GM19372 (cell line): Measurements from ENCODE around the gene UNC45A.

Experiments used
- ATAC-seq: cut with Tn5 transposase; IDR thresholded peaks from one replicate; pipeline ENCODE4 v1.9.1; 2021; ENCODE audit warnings: mild to moderate bottlenecking, low read depth, moderate library complexity; ENCODE audit not compliant: unreplicated experiment

UNC45A gene, protein sequence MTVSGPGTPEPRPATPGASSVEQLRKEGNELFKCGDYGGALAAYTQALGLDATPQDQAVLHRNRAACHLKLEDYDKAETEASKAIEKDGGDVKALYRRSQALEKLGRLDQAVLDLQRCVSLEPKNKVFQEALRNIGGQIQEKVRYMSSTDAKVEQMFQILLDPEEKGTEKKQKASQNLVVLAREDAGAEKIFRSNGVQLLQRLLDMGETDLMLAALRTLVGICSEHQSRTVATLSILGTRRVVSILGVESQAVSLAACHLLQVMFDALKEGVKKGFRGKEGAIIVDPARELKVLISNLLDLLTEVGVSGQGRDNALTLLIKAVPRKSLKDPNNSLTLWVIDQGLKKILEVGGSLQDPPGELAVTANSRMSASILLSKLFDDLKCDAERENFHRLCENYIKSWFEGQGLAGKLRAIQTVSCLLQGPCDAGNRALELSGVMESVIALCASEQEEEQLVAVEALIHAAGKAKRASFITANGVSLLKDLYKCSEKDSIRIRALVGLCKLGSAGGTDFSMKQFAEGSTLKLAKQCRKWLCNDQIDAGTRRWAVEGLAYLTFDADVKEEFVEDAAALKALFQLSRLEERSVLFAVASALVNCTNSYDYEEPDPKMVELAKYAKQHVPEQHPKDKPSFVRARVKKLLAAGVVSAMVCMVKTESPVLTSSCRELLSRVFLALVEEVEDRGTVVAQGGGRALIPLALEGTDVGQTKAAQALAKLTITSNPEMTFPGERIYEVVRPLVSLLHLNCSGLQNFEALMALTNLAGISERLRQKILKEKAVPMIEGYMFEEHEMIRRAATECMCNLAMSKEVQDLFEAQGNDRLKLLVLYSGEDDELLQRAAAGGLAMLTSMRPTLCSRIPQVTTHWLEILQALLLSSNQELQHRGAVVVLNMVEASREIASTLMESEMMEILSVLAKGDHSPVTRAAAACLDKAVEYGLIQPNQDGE

DNA sequence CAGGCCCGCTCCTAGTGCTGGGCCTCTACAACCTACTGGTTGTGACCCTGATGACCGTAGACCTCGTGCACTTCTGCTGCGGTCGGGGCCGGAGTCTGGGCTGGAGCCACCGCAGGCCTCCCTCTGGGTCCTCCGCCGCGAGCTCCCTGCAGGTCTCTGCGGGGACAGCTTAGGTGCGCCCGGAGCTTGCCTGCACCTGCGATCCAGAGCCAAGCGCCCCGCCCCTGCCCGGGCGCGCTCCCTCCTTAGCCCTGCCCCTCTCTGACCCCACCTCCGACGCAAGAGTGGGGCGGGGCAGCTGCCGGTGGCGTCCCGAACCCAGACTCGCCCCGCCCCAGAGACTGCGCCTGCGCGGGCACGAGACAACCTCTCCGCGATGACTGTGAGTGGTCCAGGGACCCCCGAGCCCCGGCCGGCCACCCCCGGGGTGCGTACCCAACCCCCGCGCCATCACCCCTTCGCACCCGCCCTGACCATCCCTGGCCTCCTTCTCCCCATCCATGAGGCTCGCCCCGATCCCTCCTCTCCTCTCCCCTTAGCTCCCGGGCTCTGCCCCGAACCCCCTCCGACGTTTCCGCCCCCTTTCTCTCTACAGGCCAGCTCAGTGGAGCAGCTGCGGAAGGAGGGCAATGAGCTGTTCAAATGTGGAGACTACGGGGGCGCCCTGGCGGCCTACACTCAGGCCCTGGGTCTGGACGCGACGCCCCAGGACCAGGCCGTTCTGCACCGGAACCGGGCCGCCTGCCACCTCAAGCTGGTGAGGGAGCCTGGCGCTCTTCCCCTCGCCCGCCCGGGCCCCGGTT lies at the start of gene UNC45A:
UNC45A (plus strand) TSS at position 337 of the 803 bp plus-strand sequence; CDS start at position 377, 40 bp downstream.
- peak; percentile 56 for ATAC-seq

DNA sequence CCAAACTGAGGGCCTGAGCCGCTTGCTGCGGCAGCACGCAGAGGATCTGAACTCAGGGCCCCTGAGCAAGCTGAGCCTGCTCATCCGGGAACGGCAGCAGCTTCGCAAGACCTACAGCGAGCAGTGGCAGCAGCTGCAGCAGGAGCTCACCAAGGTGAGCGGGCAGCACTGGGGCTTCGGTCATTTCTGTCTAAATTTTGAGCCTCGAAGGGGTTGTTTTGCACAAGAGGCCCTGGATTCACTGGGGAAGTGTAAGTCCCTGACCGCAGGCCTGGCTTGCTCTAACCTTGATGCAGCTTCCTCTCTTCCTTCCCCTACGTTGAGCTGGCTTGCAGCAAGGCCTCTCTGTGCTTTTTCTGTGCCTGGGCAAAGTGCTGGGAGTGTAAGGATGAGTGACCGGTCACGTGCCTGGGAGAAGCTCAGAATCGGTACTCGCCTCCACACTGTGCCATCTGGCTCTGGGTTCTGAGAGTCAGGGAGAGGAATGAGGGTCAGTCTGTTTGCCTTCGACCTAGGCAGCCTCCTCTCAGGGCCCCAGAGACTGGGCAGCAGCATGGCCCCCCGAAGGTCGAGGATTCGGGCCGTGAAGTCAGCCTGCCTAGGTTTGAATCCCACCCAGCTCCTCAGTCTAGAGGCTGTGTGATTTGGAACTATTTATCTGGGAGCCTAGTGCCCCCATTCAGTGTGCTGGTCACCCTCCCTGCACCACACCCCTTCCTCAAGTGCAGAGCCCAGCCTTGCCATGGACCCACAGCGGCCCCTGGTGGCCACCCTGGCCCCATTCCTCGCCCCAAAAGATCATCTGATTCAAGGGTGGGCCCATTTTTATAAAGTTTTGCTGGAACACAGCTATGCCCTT lies 49.4 kb upstream of the UNC45A start:
- ATAC-seq, result peak; percentile 66

DNA sequence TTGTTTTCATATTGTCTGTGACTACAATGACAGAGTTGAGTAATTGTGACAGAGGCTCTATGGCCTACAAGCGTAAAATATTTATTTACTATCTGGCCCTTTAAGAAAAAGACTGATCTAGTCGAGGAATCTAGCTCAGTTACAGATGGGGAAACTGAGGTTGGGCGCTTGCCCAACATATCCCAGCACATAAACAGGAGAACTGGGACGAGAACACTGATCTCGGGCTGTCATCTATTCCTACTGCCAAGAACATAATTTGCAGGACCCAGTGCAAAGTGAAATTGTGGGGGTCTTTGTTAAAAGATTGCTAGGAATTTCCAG lies 48.8 kb upstream of the UNC45A start:
- no peak for ATAC-seq

DNA sequence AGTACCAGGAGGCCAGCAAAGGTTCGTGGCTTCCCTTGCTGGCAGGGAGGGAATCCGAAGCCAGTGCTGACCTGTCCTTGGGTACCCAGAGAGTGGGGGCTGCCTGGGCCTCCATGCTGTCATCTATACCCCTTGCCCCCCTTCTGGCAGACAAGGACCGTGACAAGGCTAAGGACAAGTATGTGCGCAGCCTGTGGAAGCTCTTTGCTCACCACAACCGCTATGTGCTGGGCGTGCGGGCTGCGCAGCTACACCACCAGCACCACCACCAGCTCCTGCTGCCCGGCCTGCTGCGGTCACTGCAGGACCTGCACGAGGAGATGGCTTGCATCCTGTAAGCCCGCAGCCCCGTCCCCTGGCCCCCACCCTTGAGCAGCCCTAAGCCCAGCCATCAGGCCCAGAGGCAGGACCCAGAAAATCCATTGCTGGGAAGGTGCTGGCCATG lies 48.0 kb upstream of the UNC45A start:
- ATAC-seq, result no peak

DNA sequence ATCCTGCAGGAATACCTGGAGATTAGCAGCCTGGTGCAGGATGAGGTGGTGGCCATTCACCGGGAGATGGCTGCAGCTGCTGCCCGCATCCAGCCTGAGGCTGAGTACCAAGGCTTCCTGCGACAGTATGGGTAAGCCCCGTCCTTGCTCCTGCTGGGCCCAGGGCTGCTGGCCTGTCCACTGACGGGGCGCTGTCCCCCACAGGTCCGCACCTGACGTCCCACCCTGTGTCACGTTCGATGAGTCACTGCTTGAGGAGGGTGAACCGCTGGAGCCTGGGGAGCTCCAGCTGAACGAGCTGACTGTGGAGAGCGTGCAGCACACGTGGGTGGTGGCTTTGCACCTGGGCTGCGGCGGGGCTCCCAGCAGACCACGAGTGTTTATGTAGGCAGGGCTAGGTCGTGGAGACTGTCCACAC lies 45.8 kb upstream of the UNC45A start:
- no peak for ATAC-seq

DNA sequence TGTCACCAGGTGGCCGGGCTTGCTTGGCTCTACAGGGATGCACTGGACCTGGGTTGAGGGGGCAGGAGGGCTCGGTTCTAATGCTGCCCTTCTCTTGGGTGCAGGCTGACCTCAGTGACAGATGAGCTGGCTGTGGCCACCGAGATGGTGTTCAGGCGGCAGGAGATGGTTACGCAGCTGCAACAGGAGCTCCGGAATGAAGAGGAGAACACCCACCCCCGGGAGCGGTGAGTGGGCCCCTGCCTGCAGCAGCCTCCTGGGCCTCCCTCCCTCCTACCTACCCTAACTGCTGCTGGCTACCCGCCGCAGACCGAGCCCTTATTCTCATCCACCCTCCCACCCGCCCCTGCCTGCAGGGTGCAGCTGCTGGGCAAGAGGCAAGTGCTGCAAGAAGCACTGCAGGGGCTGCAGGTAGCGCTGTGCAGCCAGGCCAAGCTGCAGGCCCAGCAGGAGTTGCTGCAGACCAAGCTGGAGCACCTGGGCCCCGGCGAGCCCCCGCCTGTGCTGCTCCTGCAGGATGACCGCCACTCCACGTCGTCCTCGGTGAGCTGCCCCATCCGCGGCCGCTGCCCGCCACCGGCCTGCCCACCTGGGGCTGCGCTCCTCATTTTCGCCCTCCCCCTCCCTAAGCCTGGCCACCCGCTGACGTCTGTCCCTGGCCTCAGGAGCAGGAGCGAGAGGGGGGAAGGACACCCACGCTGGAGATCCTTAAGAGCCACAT lies 45.2 kb upstream of the UNC45A start:
- ATAC-seq, result no peak

DNA sequence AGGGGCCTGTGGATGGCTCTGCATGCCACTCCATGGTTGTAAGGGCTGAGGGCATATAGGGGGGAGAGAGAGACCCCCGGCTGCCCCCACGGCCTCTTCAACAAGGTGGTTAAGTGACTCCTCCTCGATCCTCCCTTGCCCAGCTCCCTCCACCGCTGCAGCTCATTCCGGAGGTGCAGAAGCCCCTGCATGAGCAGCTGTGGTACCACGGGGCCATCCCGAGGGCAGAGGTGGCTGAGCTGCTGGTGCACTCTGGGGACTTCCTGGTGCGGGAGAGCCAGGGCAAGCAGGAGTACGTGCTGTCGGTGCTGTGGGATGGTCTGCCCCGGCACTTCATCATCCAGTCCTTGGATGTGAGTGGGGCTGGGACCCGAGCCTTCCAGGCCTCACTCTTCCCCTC lies 44.2 kb upstream of the UNC45A start:
- no peak for ATAC-seq

DNA sequence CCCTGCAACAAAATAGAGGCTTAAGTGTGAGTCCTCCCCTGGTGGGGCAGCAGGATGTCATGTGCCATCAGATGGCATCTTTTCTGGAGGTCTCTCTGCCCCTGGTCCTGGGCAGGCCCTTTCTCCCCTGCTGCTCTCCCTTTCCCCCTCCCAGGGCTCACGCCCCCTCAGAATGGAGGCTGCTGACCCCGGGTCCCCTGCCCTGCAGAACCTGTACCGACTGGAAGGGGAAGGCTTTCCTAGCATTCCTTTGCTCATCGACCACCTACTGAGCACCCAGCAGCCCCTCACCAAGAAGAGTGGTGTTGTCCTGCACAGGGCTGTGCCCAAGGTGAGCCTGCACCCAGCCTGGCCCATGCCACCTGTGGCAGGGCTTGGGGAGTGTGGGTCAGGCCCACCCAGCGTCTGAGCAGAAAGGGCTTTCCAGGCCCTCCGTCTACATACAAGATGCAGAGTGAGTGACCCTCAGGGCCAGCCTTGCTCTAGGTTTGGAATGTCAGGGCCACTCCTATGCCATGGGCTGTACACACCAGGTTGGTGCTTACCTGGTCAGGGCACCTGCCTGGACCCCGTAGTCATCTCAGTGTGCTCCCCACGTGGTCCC lies 43.6 kb upstream of the UNC45A start:
- ATAC-seq, result no peak

DNA sequence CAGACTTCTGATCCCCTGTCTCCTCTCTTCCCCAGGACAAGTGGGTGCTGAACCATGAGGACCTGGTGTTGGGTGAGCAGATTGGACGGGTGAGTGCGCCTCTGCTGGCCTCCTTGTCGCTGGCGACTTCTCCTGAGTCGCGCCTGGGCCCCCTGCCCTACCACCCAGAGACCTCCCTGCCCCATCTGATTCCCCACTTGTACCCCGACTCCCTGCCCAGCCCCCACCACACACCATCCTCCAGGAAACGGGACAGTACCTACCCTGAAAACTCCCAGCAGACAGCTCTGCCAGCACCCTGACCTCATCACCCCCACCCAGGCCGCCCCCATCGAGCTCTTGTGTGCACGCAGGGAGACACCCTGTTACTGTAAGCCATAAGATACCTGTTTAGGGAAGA lies 43.1 kb upstream of the UNC45A start:
- no peak for ATAC-seq

DNA sequence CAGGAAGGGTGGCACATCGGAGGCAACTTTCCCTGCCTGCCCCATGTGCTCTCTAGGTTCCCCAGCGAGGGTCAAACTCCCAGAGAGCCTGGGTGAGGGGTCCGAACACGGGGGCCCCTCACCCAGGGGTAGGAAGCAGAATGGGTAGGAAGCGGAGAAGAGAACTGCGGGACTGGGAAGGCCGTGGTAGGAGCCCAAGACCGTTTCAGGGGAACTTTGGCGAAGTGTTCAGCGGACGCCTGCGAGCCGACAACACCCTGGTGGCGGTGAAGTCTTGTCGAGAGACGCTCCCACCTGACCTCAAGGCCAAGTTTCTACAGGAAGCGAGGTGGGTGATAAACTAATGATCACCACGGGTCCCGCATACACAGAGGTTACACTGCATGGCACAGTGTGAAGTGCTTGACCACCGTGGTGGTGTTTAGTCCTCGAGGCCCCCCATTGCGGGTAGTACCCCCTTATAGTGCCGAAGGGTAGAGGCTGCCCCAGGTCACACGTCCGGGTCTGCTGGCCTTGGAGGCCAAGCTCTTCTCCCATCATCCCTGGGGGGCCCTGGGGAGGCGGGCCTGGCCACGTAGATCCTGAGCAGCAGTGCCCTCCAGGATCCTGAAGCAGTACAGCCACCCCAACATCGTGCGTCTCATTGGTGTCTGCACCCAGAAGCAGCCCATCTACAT lies 42.4 kb upstream of the UNC45A start:
- ATAC-seq, result no peak

DNA sequence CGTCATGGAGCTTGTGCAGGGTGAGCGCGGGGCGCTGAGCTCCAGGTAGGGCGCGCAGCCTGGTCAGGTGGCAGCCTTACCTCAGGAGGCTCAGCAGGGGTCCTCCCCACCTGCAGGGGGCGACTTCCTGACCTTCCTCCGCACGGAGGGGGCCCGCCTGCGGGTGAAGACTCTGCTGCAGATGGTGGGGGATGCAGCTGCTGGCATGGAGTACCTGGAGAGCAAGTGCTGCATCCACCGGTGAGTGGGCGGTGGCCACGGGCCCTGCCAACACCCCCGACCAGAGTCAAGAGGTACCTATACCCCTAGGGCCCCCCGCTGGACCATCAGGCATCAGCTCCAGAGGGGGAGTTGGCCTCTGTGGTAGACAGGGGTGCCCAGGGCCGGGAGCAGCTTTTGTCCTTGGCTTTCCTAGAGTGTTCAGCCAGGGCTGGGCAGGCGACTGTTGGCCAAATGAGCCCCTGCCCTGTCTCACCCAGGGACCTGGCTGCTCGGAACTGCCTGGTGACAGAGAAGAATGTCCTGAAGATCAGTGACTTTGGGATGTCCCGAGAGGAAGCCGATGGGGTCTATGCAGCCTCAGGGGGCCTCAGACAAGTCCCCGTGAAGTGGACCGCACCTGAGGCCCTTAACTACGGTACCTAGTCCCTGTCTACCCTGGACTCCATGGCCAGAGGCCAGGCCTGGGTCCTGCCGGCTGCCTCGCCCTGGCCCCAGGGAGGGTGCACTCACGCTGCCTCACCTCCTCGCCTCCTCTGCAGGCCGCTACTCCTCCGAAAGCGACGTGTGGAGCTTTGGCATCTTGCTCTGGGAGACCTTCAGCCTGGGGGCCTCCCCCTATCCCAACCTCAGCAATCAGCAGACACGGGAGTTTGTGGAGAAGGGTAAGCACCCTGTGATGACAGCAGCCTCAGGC lies 41.7 kb upstream of the UNC45A start:
- ATAC-seq, result no peak

DNA sequence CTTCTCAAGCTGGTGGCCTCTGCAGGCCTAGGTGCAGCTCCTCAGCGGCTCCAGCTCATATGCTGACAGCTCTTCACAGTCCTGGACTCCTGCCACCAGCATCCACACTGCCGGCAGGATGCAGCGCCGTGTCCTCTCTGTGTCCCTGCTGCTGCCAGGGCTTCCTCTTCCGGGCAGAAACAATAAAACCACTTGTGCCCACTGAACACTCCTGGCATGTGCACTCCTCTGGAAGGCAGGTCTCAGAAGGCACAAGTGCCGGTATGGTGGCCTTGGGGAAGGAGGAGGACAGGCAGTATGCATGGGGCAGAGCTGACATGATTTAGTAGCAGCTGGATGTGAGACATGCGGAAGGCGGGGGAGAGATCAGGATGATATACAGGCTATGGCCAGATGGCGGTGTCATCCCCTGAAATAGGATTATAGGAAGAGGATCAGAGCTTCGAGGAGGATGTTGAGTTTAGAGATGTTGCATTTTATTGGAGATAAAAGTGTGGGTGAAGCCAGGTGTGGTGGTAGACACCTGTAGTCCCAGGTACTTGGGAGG lies 39.4 kb upstream of the UNC45A start:
- ATAC-seq, result no peak

DNA sequence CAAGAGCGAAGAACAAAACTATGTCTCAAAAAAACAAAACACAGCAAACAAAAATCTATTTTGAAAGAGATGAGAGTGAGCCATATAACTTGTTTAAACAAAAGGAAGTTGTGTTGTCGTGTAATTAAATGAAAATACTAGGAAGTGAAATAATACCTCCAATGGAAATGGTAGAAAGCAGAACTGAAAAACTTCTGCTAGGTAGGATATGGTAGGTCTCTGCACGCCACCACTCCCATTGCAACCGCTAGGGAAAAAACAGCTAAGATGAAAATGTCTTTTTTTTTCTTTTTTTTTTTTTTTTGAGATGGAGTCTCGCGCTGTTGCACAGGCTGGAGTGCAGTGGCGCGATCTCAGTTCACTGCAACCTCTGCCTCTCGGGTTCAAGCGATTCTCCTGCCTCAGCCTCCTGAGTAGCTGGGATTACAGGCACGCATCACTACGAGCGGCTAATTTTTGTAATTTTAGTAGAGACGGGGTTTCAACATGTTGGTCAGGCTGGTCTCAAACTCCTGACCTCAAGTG lies 37.9 kb upstream of the UNC45A start:
- peak; percentile 60 for ATAC-seq

DNA sequence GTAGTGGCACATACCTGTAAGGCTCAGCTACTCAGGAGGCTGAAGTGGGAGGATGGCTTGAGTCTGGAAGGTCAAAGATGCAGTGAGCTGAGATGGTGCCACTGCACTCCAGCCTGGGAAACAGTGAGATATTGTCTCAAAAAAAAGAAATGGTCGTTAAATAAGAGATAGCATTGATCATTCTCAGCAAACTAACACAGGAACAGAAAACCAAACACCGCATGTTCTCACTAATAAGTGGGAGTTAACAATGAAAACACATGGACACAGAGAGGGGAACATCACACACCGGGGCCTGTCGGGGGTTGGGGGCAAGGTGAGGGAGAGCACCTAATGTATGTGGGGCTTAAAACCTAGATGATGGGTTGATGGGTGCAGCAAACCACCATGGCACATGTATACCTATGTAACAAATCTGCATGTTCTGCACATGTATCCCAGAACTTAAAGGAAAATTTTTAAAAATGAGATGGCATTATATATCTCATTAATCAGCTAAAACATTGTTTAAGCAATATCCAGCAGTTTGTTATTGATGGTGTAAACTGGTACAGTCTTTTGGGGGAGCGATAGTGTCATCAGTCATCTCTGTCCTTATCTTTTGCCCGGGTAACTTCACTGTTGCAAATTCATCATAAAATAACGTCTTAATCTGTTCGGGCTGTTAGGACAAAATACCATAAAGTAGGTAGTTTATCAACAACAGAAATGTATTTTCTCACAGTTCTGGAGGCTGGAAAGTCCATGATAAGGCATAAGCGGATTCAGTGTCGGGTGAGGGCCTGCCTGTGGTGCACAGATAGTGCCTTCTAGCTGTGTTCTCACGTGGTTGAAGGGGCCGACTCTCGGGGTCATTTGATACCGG lies 33.7 kb upstream of the UNC45A start:
- no peak for ATAC-seq

DNA sequence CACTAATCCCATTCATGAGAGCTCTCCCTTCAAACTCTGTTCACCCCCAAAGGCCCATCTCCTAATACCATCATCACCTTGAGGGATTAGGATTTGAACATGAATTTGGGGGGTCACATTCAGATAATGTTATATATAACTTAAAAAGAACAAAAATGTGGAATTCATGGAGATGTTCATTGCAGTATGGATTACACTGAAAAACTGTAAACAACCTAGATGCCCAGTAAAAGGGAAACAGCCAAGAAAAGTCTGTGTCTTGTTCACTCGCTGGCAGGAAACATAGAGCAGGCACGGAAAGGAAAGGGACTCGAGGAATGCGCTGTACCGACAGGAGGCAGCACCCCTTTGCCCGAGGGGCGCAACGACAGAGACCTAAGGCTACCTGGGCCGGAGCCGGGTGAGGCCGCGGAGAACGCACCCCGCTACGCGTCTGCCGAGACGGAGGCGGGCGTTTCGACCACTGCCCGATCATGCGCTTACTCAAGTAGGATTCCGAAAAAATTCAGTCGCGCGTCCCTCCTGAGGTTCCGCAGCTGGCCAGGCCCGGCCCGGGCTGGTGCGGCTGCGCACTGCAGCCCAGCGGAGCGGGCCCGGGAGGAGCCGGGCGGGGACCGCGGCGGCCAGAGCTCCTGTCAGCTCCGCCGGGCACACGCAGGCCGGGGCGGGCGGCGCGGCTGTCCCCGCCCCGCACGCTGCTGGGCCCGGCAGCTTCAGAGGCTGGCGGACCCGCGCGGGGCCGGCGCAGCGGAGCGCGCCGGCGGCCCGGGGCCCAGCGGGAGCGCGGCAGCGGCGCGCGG lies 32.8 kb upstream of the UNC45A start:
- peak; percentile 59 for ATAC-seq
